Neural progenitor cell (in vitro differentiated cells): ENCODE data around the gene ZFPM1.

Experiments
- EZH2phosphoT487 ChIP-seq: fragments of 200-600 bp; sonication (generic); IDR thresholded peaks from 2 replicates; pipeline ENCODE4 v1.6.1; 2017; ENCODE audit warnings: antibody characterized with exemption
- TF ChIP-seq, protein P1 (sequence below): fragments of 200-600 bp; sonication (generic); IDR thresholded peaks from 2 replicates; pipeline ENCODE4 v1.5.1; 2017; ENCODE audit warnings: antibody characterized with exemption, mild to moderate bottlenecking

DNA sequence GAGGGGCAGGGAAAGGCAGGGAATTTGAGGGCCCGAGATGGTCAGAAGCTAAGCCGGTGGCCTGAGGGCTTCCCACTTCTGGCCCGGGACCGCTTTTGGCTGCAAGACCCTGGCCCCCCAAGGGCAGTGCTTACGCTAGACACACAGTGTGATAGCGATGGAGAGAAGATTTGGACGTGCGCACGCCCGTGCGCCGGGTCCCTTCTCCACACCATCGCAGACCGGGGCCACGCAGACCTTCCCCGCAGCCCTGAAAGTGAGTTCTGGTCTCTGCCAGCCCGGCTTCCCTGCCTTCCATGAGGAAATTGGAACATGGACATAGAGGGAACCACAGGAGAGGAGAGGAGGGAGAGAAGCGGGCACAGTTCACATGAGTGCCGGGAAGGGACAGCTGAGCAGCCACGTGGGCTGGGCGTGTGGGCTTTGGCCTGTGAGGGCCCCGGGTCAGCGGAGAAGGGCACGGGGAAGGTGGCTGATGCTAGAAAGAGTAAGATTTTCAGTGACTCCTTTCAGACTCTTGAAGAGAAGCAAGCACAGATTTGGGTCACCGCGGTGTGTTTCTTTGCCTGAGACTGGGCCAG lies 23.8 kb downstream of the ZFPM1 start:
- TF ChIP-seq, protein P1, sequence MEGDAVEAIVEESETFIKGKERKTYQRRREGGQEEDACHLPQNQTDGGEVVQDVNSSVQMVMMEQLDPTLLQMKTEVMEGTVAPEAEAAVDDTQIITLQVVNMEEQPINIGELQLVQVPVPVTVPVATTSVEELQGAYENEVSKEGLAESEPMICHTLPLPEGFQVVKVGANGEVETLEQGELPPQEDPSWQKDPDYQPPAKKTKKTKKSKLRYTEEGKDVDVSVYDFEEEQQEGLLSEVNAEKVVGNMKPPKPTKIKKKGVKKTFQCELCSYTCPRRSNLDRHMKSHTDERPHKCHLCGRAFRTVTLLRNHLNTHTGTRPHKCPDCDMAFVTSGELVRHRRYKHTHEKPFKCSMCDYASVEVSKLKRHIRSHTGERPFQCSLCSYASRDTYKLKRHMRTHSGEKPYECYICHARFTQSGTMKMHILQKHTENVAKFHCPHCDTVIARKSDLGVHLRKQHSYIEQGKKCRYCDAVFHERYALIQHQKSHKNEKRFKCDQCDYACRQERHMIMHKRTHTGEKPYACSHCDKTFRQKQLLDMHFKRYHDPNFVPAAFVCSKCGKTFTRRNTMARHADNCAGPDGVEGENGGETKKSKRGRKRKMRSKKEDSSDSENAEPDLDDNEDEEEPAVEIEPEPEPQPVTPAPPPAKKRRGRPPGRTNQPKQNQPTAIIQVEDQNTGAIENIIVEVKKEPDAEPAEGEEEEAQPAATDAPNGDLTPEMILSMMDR = no peak
- no peak for TF ChIP-seq EZH2phosphoT487
